MM.1S (cell line): Measurements from ENCODE around the gene KCNA5.

ENCODE experiments used
- EZH2phosphoT487 ChIP-seq: fragments of 300-600 bp; sonication (generic); IDR thresholded peaks from 2 replicates; pipeline ENCODE4 v1.6.1; 2018; ENCODE audit warnings: antibody characterized with exemption, low read length
- TF ChIP-seq, protein P1 (sequence below): fragments of 300-600 bp; sonication (generic); IDR thresholded peaks from 2 replicates; pipeline ENCODE4 v1.5.1; 2016; ENCODE audit warnings: antibody characterized with exemption, low read length, mixed read lengths

GRCh38 chr12:4994622-4995021 is 49.1 kb upstream of the KCNA5 start:
- TF ChIP-seq, protein P1, sequence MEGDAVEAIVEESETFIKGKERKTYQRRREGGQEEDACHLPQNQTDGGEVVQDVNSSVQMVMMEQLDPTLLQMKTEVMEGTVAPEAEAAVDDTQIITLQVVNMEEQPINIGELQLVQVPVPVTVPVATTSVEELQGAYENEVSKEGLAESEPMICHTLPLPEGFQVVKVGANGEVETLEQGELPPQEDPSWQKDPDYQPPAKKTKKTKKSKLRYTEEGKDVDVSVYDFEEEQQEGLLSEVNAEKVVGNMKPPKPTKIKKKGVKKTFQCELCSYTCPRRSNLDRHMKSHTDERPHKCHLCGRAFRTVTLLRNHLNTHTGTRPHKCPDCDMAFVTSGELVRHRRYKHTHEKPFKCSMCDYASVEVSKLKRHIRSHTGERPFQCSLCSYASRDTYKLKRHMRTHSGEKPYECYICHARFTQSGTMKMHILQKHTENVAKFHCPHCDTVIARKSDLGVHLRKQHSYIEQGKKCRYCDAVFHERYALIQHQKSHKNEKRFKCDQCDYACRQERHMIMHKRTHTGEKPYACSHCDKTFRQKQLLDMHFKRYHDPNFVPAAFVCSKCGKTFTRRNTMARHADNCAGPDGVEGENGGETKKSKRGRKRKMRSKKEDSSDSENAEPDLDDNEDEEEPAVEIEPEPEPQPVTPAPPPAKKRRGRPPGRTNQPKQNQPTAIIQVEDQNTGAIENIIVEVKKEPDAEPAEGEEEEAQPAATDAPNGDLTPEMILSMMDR, result no peak
- no peak for TF ChIP-seq EZH2phosphoT487
